GM19099 (cell line): Measurements from ENCODE around the gene SLC6A7.

Experiments
- POLR2A ChIP-seq: IDR thresholded peaks from 3 replicates; pipeline ENCODE4 v1.6.1; 2011; ENCODE audit warnings: low read depth; ENCODE audit not compliant: insufficient read length; ENCODE audit errors: extremely low read depth

SLC6A7 gene

DNA sequence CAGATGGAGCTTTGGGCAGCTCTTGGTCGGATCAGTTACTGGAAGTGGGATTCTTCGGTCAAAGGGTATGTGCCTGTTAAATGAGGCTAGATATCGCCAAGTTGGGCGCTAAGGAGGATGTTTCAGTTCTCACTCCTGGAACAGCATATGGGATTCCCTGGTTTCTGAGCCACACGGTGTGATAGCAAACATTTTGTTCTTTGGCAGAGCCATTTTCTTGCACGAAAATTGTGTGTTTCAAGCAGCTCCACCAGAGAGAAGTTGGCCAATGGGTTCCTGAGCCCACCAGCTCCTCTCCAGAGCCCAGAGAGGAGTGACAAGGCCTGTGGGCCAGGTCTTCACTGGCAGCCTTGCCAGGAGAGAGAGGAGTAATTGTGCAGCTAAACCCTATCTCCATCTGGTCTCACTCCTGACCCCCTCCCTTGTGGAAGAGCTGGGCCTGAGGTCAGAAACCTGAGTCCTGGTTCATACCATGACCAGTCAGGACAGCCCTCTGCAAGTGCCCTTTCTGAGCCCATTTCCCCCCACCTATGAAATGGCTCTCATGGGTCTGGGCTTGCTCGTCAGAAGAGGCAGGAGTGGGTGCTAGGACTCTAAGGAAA is 10.7 kb upstream of the SLC6A7 start:
- TF ChIP-seq POLR2A, result no peak

DNA sequence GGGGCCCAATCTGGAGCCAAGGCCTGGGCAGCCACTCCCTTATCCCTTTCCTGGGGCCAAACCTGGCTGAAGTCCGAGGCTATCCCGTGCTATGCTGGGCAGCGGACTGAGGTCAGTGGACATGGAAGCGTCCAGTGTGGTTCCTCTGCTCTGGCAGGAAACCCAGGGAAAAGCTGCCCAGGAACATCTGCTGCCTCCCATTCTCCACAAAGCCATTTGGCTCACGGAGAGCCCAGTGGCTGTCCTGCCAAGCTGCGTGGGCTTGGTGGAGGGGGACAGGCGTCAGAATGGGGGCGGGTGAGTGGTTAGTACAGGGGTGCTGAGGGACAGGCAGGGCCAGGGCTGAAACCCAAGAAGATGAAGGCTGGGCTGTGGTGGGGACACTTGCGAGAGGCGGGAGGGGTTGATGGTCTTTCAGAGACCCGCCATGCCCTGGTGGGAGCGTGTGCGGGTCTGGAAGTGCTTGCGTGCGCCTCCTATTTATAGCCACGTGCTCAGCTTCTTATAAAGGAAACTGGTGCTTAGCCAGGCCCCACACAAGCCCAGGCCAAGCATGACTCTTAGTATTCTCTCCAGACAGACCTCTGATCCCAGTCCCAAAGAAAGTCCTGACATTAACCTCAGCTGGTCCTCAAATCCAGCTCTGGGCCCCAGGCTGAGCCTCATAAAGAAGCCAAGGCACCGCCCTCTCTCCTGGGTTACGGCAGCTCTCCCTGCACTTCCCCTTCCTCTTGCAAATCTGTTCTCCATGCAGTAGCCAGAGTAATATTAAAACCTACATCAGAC is 9.4 kb upstream of the SLC6A7 start:
- no peak for TF ChIP-seq POLR2A

GRCh38 chr5:150181027-150181426 is 8.8 kb upstream of the SLC6A7 start:
- TF ChIP-seq POLR2A, result no peak

GRCh38 chr5:150181766-150182545 is 7.9 kb upstream of the SLC6A7 start:
- no peak for TF ChIP-seq POLR2A

DNA sequence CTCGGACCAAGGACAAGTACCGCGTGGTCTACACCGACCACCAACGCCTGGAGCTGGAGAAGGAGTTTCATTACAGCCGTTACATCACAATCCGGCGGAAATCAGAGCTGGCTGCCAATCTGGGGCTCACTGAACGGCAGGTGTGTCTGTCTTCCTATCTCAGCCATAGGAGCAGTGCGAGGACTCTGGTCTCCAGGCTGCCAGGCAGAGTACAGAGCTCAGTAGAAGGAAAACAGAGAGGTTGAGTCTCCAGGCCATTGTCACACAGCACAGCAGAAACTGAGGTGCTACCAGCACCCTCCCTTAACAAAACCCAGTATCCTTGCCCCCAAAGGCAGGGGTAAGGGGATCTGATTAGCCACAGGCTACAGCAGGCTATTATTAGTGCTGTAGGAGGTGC is 7.1 kb upstream of the SLC6A7 start:
- no peak for TF ChIP-seq POLR2A

DNA sequence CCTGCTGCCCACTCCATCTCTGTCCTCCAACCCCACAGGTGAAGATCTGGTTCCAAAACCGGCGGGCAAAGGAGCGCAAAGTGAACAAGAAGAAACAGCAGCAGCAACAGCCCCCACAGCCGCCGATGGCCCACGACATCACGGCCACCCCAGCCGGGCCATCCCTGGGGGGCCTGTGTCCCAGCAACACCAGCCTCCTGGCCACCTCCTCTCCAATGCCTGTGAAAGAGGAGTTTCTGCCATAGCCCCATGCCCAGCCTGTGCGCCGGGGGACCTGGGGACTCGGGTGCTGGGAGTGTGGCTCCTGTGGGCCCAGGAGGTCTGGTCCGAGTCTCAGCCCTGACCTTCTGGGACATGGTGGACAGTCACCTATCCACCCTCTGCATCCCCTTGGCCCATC is 6.4 kb upstream of the SLC6A7 start:
- no peak for TF ChIP-seq POLR2A

DNA sequence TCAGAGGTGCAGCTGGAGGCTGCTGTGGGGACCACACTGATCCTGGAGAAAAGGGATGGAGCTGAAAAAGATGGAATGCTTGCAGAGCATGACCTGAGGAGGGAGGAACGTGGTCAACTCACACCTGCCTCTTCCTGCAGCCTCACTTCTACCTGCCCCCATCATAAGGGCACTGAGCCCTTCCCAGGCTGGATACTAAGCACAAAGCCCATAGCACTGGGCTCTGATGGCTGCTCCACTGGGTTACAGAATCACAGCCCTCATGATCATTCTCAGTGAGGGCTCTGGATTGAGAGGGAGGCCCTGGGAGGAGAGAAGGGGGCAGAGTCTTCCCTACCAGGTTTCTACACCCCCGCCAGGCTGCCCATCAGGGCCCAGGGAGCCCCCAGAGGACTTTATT is 5.9 kb upstream of the SLC6A7 start:
- TF ChIP-seq POLR2A, result no peak

DNA sequence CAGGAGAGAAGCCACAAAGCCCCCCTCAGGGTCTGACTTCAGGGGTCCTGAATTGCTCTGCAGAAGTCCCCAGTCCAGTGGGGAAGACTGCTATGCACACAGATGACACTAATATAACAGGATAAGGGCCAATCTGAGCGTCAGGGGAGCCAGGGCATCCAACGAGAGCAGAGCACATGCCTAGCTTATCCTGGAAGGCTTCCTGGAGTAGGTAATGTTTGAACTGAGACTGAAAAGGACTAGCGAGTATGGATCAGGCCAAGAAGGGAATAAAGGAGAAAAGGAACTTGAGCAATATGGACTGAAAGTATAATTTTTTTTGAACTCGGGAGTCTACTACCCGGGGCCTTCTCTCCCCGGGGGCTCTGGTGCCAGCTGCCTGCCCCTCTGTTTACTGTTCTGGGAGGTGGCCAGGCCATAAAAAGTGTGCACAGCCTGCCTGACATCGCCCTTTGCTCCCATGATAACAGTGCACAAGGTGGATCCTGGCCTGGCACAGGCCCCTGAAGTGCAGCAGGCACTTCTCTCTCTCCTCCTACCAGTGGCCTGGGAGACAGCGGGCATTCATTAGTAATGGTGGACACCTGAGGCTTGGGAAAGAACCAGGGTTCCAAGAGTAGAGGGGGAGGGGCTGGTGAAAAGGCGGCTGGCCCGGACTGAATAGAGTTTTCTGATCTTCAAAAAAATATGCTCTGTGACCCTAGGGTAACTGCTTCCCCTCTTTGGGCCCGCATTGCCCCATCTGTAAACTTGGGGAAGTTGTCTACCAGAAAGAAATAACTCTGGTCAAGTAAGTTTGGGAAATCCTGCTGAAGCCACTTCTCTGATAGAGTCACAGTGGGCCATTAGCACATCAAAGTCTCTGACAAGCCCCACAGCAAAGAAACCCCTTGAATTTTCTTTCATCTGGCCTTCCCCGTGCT is 4.6 kb upstream of the SLC6A7 start:
- no peak for TF ChIP-seq POLR2A

- no peak for TF ChIP-seq POLR2A
Observed at GRCh38 chr5:150186137-150186536, 3.7 kb upstream of the SLC6A7 start.

GRCh38 chr5:150186897-150187296 is 3.0 kb upstream of the SLC6A7 start:
- no peak for TF ChIP-seq POLR2A

- no peak for TF ChIP-seq POLR2A
Observed at GRCh38 chr5:150188146-150188842, 1.6 kb upstream of the SLC6A7 start.

- TF ChIP-seq POLR2A, result no peak
Observed at GRCh38 chr5:150189326-150189725, 536 bp upstream of the SLC6A7 start.

DNA sequence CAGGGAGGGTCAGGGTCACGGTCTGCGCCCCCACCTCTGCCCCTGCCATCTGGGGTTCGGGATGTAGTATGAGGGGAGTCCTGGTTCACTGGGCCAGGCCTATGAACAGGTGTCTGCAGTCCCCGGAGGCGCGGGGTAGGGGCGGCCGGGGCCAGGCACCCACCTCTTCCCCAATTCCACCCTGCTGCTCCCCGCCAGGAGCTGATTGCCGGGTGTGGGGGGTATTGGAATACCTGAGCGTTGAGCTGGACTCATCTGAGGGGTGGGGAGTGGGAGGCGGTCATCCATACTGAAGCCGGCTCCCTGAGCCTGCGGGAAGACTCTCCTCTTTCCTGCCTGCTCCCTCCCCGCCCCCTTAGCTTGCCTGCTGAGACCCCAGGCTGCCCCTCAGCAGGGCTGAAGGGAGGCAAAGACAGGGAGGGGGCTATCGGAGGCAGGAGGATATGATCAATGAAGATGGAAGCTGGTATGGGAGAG is 679 bp downstream of the SLC6A7 start:
- TF ChIP-seq POLR2A, result no peak

GRCh38 chr5:150190987-150191386 is 1.1 kb downstream of the SLC6A7 start:
- no peak for TF ChIP-seq POLR2A
